Renal pelvis (tissue), 12 donors: ENCODE data around the gene AMY2A. TPM values are rescaled to one million over a fixed set of nuclear protein-coding genes. Genes with fewer than 3 reads are reported as not detected.
"Not testable (repeated sequence)": the region's sequence is repeated elsewhere in the genome, so short reads cannot be mapped to it uniquely, and the experiment has no call there.

Experiments used
- DNase-seq: peaks from one replicate; pipeline ENCODE4 v3.0.0-alpha.2; 2013
- long read RNA-seq, 16 experiments: transcript quantifications; one replicate each; lab custom pipeline, GENCODE V29; 2026
- polyA plus RNA-seq, 3 donors: library from polyadenylated mRNA; unstranded; fragments of 120-200 nt; gene quantifications; one replicate each; pipeline ENCODE4 v1.2.1, GENCODE V29; 2013; ENCODE audit not compliant: insufficient read length in 3 of 3

Gene AMY2A
- polyA plus RNA-seq = under 1 TPM in 1 of 3 donors, not detected in 2; 0.47 TPM
- long read RNA-seq, donor 1 = 0 reads
- long read RNA-seq, donor 2 = 0 reads
- long read RNA-seq, donor 3 = 0 reads
- long read RNA-seq, donor 4 = 0 reads
- long read RNA-seq, donor 5 = 0 reads
- long read RNA-seq, donor 6 = 0 reads
- long read RNA-seq, donor 7 = 0 reads
- long read RNA-seq, donor 8 = 0 reads
- long read RNA-seq, donor 9 = 0 reads
- long read RNA-seq, donor 10 = 0 reads
- long read RNA-seq, donor 11 = 0 reads
- long read RNA-seq, donor 12 = 0 reads
- long read RNA-seq, donor 13 = 0 reads
- long read RNA-seq, donor 14 = 0 reads
- long read RNA-seq, donor 15 = 0 reads
- long read RNA-seq, donor 16 = 0 reads

DNA sequence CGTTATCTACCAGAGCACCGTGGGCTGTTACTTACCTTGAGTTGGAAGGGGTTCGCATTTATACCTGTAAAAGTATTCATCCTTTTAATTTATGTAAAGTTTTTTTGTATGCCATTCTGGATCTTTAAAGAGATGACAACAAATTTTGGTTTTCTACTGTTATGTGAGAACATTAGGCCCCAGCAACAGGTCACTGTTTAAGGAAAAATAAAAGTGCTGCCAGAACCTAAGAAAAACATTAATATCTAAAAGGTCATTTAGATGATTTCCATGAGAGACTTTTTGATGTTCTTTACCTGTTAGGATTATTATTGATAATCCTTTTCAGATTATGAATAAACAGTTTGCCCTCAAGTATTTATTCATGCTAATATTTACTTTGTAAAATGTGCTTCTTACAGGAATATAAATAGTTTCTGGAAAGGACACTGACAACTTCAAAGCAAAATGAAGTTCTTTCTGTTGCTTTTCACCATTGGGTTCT is at the start of gene AMY2A:
Gene AMY2A (plus strand): TSS at position 434 of the 484 bp plus-strand sequence. CDS start 14 bp downstream, at position 448.
- not testable (repeated sequence) for DNase-seq

GRCh38 chr1:103569493-103569892 is 47.7 kb upstream of the AMY2A start:
- DNase-seq = no peak

DNA sequence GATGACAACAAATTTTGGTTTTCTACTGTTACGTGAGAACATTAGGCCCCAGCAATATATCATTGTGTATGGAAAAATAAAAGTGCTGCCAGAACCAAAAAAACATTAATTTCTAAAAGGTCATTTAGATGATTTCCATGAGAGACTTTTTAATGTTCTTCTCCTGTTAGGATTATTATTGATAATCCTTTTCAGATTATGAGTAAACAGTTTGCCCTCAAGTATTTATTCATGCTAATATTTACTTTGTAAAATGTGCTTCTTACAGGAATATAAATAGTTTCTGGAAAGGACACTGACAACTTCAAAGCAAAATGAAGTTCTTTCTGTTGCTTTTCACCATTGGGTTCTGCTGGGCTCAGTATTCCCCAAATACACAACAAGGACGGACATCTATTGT is 45.9 kb upstream of the AMY2A start, which contains the start of gene AMY2B:
Gene AMY2B (plus strand): TSS at position 301 of the 400 bp plus-strand sequence. CDS start 14 bp downstream, at position 315.
- DNase-seq = not testable (repeated sequence)

DNA sequence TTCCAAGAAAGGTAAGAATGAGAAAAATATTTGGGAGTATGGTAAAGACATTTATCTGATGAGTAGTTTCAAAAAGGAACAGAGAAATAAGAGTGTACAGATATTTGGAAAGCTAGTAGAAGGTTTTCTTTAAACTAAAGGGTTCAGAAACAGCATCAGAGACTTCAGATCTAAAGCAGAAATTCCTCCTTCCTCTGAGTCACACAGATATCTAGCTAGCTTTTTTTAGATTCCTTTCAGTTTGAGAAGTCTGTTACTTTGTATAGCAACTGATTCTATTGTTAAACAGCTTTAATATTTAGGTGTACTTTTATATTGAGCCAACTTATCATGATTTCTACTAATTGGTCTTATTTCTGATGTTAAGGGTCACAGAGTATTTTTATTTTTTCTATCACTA is 41.2 kb upstream of the AMY2A start:
- no peak for DNase-seq

DNA sequence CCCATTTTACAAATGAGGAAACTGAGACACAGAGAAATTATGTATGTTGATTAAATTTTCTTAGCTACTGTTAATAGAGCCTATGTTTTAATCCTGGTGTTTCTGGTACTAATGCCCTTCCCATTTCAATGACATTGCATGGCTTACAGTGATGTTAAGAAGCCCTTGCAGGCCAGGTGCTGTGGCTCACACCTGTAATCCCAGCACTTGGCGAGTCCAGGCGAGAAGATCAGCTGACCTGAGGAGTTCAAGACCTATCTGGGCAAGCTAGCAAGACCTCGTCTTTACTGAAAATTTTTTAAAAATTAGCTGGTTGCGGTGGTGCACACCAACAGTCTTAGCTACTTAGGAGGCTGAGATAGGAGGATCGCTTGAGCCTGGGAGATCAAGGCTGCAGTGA is 40.4 kb upstream of the AMY2A start:
- not testable (repeated sequence) for DNase-seq

DNA sequence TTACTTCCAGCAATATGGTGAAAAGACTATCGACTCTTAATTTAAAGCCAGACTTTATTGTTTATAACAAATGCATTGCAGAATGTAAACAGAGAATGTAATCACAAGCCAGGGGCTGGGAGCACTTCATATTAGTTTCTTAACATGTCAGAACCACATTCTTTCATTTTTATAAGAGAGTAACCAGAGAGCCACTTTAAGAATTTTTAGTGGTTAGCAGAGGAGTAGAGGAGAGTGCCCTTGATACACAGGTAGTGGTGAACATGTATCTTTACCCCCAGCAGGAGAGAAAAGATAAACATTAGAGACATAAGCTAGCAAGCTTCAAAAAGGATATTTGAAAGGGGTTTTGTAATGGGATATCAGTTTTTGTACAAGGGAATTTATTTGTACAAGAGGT is 34.8 kb upstream of the AMY2A start:
- no peak for DNase-seq

GRCh38 chr1:103583887-103584286 is 33.3 kb upstream of the AMY2A start:
- no peak for DNase-seq

GRCh38 chr1:103584537-103584936 is 32.7 kb upstream of the AMY2A start:
- DNase-seq = no peak

GRCh38 chr1:103602740-103603139 is 14.5 kb upstream of the AMY2A start:
- not testable (repeated sequence) for DNase-seq

- DNase-seq = no peak
Measured at GRCh38 chr1:103616362-103616761, 865 bp upstream of the AMY2A start.

DNA sequence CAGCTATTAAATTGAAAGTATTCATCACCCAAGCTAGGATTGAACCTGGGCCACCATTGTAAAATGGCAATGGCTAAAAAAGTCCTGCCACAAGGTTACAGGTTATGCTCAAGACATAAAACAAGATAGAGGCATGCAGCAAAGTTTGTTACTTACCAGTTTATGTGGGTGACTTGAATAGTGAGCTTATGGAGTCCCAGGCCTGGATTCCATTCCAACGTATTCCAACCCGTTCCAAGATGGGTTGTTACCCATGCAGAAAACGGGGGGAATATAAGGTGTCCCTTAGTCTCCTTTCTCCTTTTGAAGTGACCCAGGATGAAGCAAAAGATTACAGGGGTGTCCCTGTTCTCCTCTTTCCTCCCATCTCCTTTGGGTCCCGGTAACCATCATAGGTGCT is 10.2 kb downstream of the AMY2A start:
- DNase-seq = not testable (repeated sequence)

DNA sequence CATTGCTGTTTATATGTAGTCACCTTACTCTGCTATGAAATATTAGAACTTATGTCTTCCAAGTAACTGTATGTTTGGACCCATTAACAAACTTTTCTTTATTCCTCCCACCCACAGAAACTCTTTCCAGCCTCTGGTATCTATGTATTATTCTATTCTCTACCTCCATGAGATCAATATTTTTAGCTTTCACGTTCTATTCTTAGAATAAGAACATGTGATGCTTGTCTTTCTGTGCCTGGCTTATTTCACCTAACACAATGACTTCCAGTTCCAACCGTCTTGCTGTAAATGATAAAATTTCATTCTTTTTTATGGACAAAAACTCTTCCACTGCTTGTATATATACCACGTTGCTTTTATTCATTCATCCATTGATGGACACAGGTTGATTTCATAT is 24.0 kb downstream of the AMY2A start:
- not testable (repeated sequence) for DNase-seq

DNA sequence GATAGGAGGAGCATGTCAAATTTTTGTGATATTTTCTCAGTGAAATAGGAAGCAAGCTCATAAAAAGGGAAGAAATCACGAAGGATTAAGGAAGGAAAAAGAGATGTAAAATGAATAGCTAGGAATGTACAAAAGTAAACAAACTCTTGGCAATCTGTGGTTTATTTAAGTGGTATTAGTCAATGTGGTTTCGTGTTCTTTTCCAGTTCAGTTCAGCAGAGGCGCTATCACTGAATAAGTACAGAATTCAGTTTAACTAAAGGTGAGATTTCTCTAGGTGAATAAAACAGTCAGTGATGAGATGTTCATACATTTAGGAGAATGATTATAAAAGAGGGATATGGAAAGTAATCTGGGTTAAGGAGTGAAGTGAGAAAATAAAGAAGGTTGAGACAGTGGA is 26.7 kb downstream of the AMY2A start:
- not testable (repeated sequence) for DNase-seq

DNA sequence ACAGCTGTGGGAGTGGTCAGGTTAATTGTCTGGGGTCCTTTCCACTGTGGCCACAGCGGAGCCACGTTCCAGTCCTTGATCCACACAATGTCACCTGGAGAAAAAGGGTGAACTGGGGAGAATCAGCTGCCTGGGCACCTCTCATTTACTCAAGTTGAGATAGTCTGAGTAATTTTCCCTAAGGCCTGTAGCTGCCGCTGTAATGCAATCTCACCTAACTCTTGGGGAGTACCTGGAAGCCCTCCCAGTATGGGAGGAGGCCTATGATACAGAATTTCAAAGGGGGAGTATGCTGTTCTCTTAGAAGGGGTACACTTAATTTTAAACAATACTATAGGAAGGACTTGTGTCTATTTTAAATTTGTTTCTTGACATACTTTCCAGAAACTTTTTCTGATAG is 33.1 kb downstream of the AMY2A start:
- DNase-seq = not testable (repeated sequence)

- not testable (repeated sequence) for DNase-seq
Measured at GRCh38 chr1:103650889-103651288, 33.7 kb downstream of the AMY2A start.

- DNase-seq = not testable (repeated sequence)
Measured at GRCh38 chr1:103654133-103654532, 36.9 kb downstream of the AMY2A start.

GRCh38 chr1:103655460-103655859 is 38.2 kb downstream of the AMY2A start, which contains the start of gene AMY1A:
Gene AMY1A (plus strand): TSS chr1:103655760. CDS start chr1:103656331, 571 bp downstream.
- not testable (repeated sequence) for DNase-seq

Other genes starting within 250 kb of the AMY2A start
- 10 to 100 TPM; 35.4 to 84.4 (median 82.8) TPM for gene RNPC3, start 91.7 kb upstream of the AMY2A start, polyA plus RNA-seq
- 10 to 100 TPM; 24.5 to 61.1 (median 45.6) TPM for gene AMY2B, start 45.8 kb upstream of the AMY2A start, polyA plus RNA-seq
- under 1 TPM in 2 of 3 donors, not detected in 1; 0.38 to 0.40 TPM for gene AMY1A, start 38.3 kb downstream of the AMY2A start, polyA plus RNA-seq
- under 1 TPM; 0.16 to 0.40 (median 0.38) TPM for gene AMY1B, start 78.8 kb downstream of the AMY2A start, polyA plus RNA-seq
- gene AMY1C, start 132.5 kb downstream of the AMY2A start, polyA plus RNA-seq = not detected